ENCODE measurements around the gene OR52L1.

DNA sequence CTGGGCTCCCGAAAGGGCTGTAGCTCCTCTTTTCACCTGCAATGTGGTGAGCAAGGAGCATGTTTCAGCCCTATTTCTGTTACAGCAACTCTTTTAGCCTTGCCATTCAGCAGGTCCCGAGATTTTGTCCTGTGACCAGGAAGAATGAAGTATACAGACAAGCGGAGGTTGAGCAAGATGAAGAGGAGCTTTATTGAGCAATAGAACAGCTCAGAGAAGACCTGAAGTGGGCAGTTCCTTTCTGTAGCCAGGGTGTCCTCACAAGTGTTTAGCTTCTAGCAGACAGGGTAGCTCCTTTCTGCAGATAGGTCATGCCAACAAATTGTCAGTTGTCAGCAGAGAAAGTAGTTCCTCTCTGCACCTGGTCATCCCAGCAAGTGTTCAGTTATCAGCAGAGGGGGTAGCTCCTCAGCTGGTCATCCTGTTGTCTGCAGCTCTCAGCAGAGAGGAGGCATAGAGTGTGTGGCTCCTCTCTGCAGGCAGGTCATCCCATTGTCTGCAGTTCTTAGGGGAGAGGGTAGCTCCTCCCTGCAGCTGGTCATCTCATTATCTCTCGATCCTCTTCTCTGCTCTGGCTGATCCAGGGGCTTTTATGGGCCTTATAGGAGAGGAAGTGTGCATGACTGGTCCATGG lies 25.4 kb upstream of the OR52L1 start:
- TF ChIP-seq, protein P1, sequence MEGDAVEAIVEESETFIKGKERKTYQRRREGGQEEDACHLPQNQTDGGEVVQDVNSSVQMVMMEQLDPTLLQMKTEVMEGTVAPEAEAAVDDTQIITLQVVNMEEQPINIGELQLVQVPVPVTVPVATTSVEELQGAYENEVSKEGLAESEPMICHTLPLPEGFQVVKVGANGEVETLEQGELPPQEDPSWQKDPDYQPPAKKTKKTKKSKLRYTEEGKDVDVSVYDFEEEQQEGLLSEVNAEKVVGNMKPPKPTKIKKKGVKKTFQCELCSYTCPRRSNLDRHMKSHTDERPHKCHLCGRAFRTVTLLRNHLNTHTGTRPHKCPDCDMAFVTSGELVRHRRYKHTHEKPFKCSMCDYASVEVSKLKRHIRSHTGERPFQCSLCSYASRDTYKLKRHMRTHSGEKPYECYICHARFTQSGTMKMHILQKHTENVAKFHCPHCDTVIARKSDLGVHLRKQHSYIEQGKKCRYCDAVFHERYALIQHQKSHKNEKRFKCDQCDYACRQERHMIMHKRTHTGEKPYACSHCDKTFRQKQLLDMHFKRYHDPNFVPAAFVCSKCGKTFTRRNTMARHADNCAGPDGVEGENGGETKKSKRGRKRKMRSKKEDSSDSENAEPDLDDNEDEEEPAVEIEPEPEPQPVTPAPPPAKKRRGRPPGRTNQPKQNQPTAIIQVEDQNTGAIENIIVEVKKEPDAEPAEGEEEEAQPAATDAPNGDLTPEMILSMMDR (IDR thresholded peaks at IDR 0.05), result no peak
- no peak for TF ChIP-seq POLR2A (IDR thresholded peaks at IDR 0.05)

All from testis (tissue), 2 donors.